Germinal center (tissue), 1 donor: ENCODE data around the gene CBLN3.
A peak's percentile ranks its signal among the peaks of the same experiment; 100 is the strongest.

ENCODE experiments used
- DNase-seq: peaks from one replicate; pipeline ENCODE4 v3.0.0; 2012; ENCODE audit warnings: mixed read lengths, low spot score

Gene CBLN3

GRCh38 chr14:24425704-24426103 lies 3.8 kb downstream of the CBLN3 start:
- DNase-seq, result no peak

- no peak for DNase-seq
Measured at GRCh38 chr14:24422694-24423601, 6.5 kb downstream of the CBLN3 start.

GRCh38 chr14:24422261-24422660 lies 7.2 kb downstream of the CBLN3 start:
- no peak for DNase-seq

GRCh38 chr14:24418492-24418873 lies 11.0 kb downstream of the CBLN3 start:
- no peak for DNase-seq

- no peak for DNase-seq
Measured at GRCh38 chr14:24417832-24418491, 11.5 kb downstream of the CBLN3 start.

- DNase-seq, result no peak
Measured at GRCh38 chr14:24416932-24417619, 12.4 kb downstream of the CBLN3 start.

GRCh38 chr14:24416254-24416931 lies 13.1 kb downstream of the CBLN3 start:
- no peak for DNase-seq

GRCh38 chr14:24415421-24416253 lies 13.8 kb downstream of the CBLN3 start:
- no peak for DNase-seq

- DNase-seq, result no peak
Measured at GRCh38 chr14:24414732-24415420, 14.6 kb downstream of the CBLN3 start.

- DNase-seq, result no peak
Measured at GRCh38 chr14:24414077-24414476, 15.4 kb downstream of the CBLN3 start.

- DNase-seq, result peak; percentile 67
Measured at GRCh38 chr14:24411443-24412389, 17.8 kb downstream of the CBLN3 start.

- DNase-seq, result no peak
Measured at GRCh38 chr14:24409956-24410355, 19.5 kb downstream of the CBLN3 start.

GRCh38 chr14:24409192-24409591 lies 20.3 kb downstream of the CBLN3 start:
- no peak for DNase-seq

GRCh38 chr14:24408764-24409163 lies 20.7 kb downstream of the CBLN3 start:
- no peak for DNase-seq

GRCh38 chr14:24407608-24408325 lies 21.7 kb downstream of the CBLN3 start:
- DNase-seq, result no peak

- no peak for DNase-seq
Measured at GRCh38 chr14:24406416-24406815, 23.1 kb downstream of the CBLN3 start.

- DNase-seq, result no peak
Measured at GRCh38 chr14:24404814-24405213, 24.7 kb downstream of the CBLN3 start.

GRCh38 chr14:24403294-24403998 lies 26.0 kb downstream of the CBLN3 start:
- no peak for DNase-seq
